KMS-11 (cell line): ENCODE data around the gene FAR2.

ENCODE experiments used
- H2AFZ ChIP-seq: fragments of 200-600 bp; sonication (generic); 2 replicates; pipeline ENCODE4 v1.6.1; 2016; ENCODE audit warnings: antibody characterized with exemption, mixed run types, low read depth
- H3K27ac ChIP-seq: fragments of 200-600 bp; sonication (generic); 2 replicates; pipeline ENCODE4 v1.6.1; 2016; ENCODE audit warnings: mild to moderate bottlenecking, mixed run types
- H3K27me3 ChIP-seq: fragments of 200-600 bp; sonication (generic); 2 replicates; pipeline ENCODE4 v1.6.1; 2017; ENCODE audit warnings: mild to moderate bottlenecking, low read depth, mixed run types, moderate library complexity; ENCODE audit not compliant: insufficient read depth
- H3K36me3 ChIP-seq: fragments of 200-600 bp; sonication (generic); 2 replicates; pipeline ENCODE4 v1.6.1; 2017; ENCODE audit warnings: mild to moderate bottlenecking, mixed run types; ENCODE audit not compliant: insufficient read depth
- H3K4me1 ChIP-seq: fragments of 200-600 bp; sonication (generic); 2 replicates; pipeline ENCODE4 v1.6.1; 2016; ENCODE audit warnings: mild to moderate bottlenecking, low read depth, mixed run types; ENCODE audit not compliant: poor library complexity, severe bottlenecking
- H3K4me2 ChIP-seq: fragments of 200-600 bp; sonication (generic); 2 replicates; pipeline ENCODE4 v1.7.0; 2016; ENCODE audit warnings: mild to moderate bottlenecking, mixed run types
- H3K4me3 ChIP-seq: fragments of 200-600 bp; sonication (generic); IDR thresholded peaks from 2 replicates; pipeline ENCODE4 v1.6.1; 2017; ENCODE audit warnings: low read depth, low read length, mixed read lengths; ENCODE audit not compliant: insufficient read depth
- H3K79me2 ChIP-seq: fragments of 200-600 bp; sonication (generic); 2 replicates; pipeline ENCODE4 v1.6.1; 2016; ENCODE audit warnings: low read depth, mixed run types; ENCODE audit not compliant: insufficient read depth
- H3K9ac ChIP-seq: fragments of 200-600 bp; sonication (generic); 2 replicates; pipeline ENCODE4 v1.6.1; 2016; ENCODE audit warnings: mild to moderate bottlenecking, mixed run types
- H4K20me1 ChIP-seq: fragments of 200-600 bp; sonication (generic); 2 replicates; pipeline ENCODE4 v1.6.1; 2016; ENCODE audit warnings: mild to moderate bottlenecking, mixed run types; ENCODE audit not compliant: insufficient read depth
- TF ChIP-seq, protein P1 (sequence below): fragments of 200-600 bp; sonication (generic); conservative IDR thresholded peaks from 2 replicates; pipeline ENCODE4 v1.6.1; 2017; ENCODE audit warnings: low read depth, mild to moderate bottlenecking, antibody characterized with exemption, low read length, moderate library complexity, mixed read lengths

Gene FAR2

DNA sequence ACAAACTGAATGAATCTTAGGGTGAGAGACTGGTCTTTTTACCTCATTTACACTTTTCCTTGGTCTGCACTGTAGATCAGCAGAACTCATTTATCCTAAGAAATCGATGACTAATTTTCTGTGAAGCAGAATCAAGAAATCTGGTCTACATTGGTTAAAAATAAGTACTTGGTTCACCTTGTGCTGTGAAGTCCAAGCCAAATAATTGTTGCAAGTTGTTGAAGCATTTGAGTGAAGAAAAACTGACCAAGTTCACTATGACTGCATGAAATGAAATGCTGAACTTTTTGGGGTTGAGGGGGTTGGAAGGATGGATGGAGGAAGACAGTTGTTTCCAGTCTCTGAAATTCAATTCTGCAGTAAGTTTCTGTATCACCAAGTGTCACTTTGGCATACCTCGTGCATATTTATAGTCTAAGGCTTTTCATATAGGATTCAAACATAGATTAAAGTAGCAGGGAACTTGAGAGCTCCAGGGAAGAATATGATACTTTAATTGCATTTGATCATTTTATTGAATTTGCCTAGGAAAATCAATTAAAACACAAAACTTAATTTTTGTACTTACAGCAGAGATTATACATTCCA is 75.0 kb downstream of the FAR2 start:
- H3K4me3 ChIP-seq: no peak overlapping the region
- no peaks in the 10 kb centered on the region for H3K36me3 ChIP-seq
- H2AFZ ChIP-seq: no peak overlapping the region
- H3K27me3 ChIP-seq: no peaks in the 10 kb centered on the region
- no peak overlapping the region for H3K9ac ChIP-seq
- H3K27ac ChIP-seq: no peak overlapping the region
- H3K4me2 ChIP-seq: no peak overlapping the region
- no peaks in the 10 kb centered on the region for H3K4me1 ChIP-seq
- TF ChIP-seq, protein P1, sequence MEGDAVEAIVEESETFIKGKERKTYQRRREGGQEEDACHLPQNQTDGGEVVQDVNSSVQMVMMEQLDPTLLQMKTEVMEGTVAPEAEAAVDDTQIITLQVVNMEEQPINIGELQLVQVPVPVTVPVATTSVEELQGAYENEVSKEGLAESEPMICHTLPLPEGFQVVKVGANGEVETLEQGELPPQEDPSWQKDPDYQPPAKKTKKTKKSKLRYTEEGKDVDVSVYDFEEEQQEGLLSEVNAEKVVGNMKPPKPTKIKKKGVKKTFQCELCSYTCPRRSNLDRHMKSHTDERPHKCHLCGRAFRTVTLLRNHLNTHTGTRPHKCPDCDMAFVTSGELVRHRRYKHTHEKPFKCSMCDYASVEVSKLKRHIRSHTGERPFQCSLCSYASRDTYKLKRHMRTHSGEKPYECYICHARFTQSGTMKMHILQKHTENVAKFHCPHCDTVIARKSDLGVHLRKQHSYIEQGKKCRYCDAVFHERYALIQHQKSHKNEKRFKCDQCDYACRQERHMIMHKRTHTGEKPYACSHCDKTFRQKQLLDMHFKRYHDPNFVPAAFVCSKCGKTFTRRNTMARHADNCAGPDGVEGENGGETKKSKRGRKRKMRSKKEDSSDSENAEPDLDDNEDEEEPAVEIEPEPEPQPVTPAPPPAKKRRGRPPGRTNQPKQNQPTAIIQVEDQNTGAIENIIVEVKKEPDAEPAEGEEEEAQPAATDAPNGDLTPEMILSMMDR: no peak
- no peaks in the 10 kb centered on the region for H4K20me1 ChIP-seq
- H3K79me2 ChIP-seq: no peaks in the 10 kb centered on the region

DNA sequence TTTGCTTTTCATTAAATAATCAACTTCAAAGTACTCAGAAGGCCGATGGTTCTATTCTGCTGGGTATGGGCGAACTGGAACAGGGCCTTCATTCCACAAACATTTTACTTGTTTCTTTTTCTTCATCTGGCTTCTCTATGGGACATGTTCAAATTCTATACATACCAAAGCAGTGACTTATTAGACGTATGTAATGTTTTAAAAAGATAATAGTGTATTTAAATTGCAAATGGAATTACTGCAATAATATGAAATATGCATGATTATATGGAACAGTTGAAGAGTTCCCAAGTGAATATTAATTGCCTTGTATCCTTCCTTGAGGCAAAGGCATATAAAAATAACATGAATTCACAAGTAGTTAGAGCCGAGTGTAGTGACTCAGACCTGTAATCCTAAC is 75.5 kb downstream of the FAR2 start:
- TF ChIP-seq, protein P1: no peak
- Histone ChIP-seq H3K36me3 (no peaks in the 10 kb centered on the region), H3K27me3 (no peaks in the 10 kb centered on the region), H3K4me3 (no peak overlapping the region), H3K4me1 (no peaks in the 10 kb centered on the region), H3K9ac (no peak overlapping the region), H2AFZ (no peak overlapping the region), H3K27ac (no peak overlapping the region), H3K79me2 (no peaks in the 10 kb centered on the region), H3K4me2 (no peak overlapping the region), H4K20me1 (no peaks in the 10 kb centered on the region)

DNA sequence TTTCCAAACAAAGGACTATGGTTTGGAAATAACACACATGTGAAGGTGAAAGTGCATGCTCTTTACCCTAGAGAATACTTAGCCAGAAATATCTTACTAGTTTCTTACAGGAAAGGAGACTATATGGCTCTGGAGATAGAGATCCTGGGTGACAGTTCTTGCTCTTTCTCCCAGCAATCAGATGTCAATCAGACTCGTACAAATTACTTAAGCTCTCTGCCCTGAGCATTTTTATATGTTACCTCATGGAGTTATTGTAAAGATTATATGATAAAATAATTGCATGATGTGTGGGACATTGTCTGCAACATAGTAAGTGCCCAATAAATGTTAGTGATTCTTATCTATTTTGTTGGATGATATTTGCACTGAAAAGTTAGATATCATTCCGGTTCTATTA is 76.8 kb downstream of the FAR2 start:
- Histone ChIP-seq H3K79me2 (no peaks in the 10 kb centered on the region), H3K27ac (no peak overlapping the region), H4K20me1 (no peaks in the 10 kb centered on the region), H3K27me3 (no peaks in the 10 kb centered on the region), H3K4me2 (no peak overlapping the region), H3K4me3 (no peak overlapping the region), H3K9ac (no peak overlapping the region), H3K4me1 (no peaks in the 10 kb centered on the region), H3K36me3 (no peaks in the 10 kb centered on the region), H2AFZ (no peak overlapping the region)
- TF ChIP-seq, protein P1: no peak

DNA sequence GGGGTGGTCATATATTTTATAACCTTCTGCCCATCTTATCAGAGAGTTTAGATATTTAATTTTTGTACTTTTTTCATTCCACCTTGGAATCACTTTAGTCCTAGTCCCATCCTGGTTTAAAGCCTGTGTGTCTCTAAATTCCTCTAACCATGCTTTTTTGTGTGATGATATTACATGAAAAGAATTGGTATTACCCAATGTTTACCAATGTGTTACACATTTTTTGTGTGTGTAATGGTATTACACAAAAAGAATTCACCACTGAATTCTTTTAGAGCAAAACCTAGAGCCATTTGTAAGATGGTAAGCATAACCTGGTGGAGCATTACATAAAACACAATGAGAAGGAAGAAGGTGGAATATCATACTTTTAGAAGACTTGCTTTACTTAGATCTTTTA is 77.5 kb downstream of the FAR2 start:
- Histone ChIP-seq H3K79me2 (no peaks in the 10 kb centered on the region), H3K4me1 (no peaks in the 10 kb centered on the region), H2AFZ (no peak overlapping the region), H3K27me3 (no peaks in the 10 kb centered on the region), H3K27ac (no peak overlapping the region), H3K4me3 (no peak overlapping the region), H3K9ac (no peak overlapping the region), H3K36me3 (no peaks in the 10 kb centered on the region), H4K20me1 (no peaks in the 10 kb centered on the region), H3K4me2 (no peak overlapping the region)
- TF ChIP-seq, protein P1: no peak
